Vagina (tissue), 2 donors: ENCODE measurements around the gene LRSAM1. TPM values are rescaled to one million over a fixed set of nuclear protein-coding genes. Genes with fewer than 3 reads are reported as not detected.

Source experiments
- DNase-seq, 2 donors: peaks; one replicate each; pipeline ENCODE4 v3.0.0-alpha.2; 2017; ENCODE audit errors: extremely low spot score in 2 of 2
- H3K27ac ChIP-seq: fragments of 200-600 bp; sonication (generic); one replicate; pipeline ENCODE4 v1.5.1; 2019
- H3K27me3 ChIP-seq: fragments of 200-600 bp; sonication (generic); one replicate; pipeline ENCODE4 v1.5.1; 2019
- H3K36me3 ChIP-seq, 2 donors: fragments of 200-600 bp; sonication (generic); one replicate each; pipeline ENCODE4 v1.5.1; 2017 to 2019
- H3K4me1 ChIP-seq: fragments of 200-600 bp; sonication (generic); one replicate; pipeline ENCODE4 v1.5.1; 2019
- H3K4me3 ChIP-seq, 2 donors: fragments of 200-600 bp; sonication (generic); 1 replicate in 1 of 2; 2 replicates in 1 of 2; pipeline ENCODE4 v1.5.1; 2016 to 2019
- H3K9me3 ChIP-seq: fragments of 200-600 bp; sonication (generic); one replicate; pipeline ENCODE4 v1.5.1; 2019
- POLR2A ChIP-seq, 2 donors: fragments of 450-650 bp; IDR thresholded peaks; one replicate each; pipeline ENCODE4 v1.6.1; 2017; ENCODE audit warnings: antibody characterized with exemption in 2 of 2, mild to moderate bottlenecking in 2 of 2, moderate library complexity in 2 of 2
- POLR2AphosphoS5 ChIP-seq, 2 donors: sonication (generic); formaldehyde crosslinking; IDR thresholded peaks; one replicate each; pipeline ENCODE4 v1.9.0; 2017; ENCODE audit warnings: antibody characterized with exemption in 2 of 2, mild to moderate bottlenecking in 2 of 2, low read depth in 1 of 2; ENCODE audit not compliant: insufficient read depth in 1 of 2
- intact Hi-C: fragments of 100-400 bp; cut with DNase I; formaldehyde crosslinking; loops from one replicate; pipeline ENCODE4 v1.15.1; 2023
- total RNA-seq: library from RNA; depleted of rRNA; stranded (reverse); fragments of >200 nt; gene quantifications from one replicate; pipeline ENCODE4 v1.2.3, GENCODE V29; 2016
- TF ChIP-seq, protein P1 (sequence below), 3 experiments: fragments of 450-650 bp in 2 of 3; fragments of 200-600 bp in 1 of 3; sonication (generic) in 1 of 3; IDR thresholded peaks; one replicate each; pipeline ENCODE4 v1.5.1; 2017 to 2019; ENCODE audit warnings: antibody characterized with exemption in 3 of 3, mild to moderate bottlenecking in 2 of 3, moderate library complexity in 2 of 3

Gene LRSAM1
- total RNA-seq, 1 donor from 2014 or later: 30.0 TPM

DNA sequence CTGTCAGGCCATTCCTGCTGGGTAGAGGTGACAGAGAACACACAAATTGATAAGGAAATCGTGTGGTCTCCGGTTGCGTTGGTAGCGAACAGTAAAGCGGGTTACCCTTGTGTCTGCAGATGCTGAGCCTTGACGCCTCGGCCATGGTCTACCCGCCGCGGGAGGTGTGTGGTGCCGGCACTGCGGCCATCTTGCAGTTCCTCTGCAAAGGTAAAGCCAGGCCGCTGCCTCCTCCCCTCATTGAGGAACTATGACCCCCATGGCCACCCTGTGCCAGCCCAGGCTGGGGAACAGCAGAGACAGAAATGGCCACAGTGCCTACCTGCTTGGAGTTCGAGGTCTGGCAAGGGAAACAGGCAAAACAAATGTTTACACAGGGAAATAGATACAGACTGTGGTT, 16.3 kb downstream of the LRSAM1 start:
- Histone ChIP-seq H3K4me3 (no peak overlapping the region), H3K27me3 (no peaks in the 10 kb centered on the region), H3K4me1 (no peaks in the 10 kb centered on the region), H3K36me3 (peaks cover 0 to 29% of the 10 kb centered on the region in 2 donors), H3K27ac (no peak overlapping the region), H3K9me3 (no peaks in the 10 kb centered on the region)
- intact Hi-C loops: no loop called here
- no peak for TF ChIP-seq POLR2AphosphoS5 (IDR thresholded peaks at IDR 0.05; ENCODE audit: insufficient read depth in 1 of 2, low read depth in 1 of 2)
- TF ChIP-seq POLR2A (IDR thresholded peaks at IDR 0.05): no peak
- TF ChIP-seq, protein P1, sequence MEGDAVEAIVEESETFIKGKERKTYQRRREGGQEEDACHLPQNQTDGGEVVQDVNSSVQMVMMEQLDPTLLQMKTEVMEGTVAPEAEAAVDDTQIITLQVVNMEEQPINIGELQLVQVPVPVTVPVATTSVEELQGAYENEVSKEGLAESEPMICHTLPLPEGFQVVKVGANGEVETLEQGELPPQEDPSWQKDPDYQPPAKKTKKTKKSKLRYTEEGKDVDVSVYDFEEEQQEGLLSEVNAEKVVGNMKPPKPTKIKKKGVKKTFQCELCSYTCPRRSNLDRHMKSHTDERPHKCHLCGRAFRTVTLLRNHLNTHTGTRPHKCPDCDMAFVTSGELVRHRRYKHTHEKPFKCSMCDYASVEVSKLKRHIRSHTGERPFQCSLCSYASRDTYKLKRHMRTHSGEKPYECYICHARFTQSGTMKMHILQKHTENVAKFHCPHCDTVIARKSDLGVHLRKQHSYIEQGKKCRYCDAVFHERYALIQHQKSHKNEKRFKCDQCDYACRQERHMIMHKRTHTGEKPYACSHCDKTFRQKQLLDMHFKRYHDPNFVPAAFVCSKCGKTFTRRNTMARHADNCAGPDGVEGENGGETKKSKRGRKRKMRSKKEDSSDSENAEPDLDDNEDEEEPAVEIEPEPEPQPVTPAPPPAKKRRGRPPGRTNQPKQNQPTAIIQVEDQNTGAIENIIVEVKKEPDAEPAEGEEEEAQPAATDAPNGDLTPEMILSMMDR (IDR thresholded peaks at IDR 0.05): no peak
- DNase-seq: no peak

- TF ChIP-seq POLR2AphosphoS5 (IDR thresholded peaks at IDR 0.05; ENCODE audit: insufficient read depth in 1 of 2, low read depth in 1 of 2) (no peak), POLR2A (IDR thresholded peaks at IDR 0.05) (no peak)
- TF ChIP-seq, protein P1 (IDR thresholded peaks at IDR 0.05): no peak
- peaks cover 0 to 31% of the 10 kb centered on the region in 2 donors for H3K36me3 ChIP-seq
- intact Hi-C loops: no loop called here
These were observed 19.4 kb downstream of the LRSAM1 start for GRCh38 chr9:127470662-127471061.

GRCh38 chr9:127473501-127473900, 22.2 kb downstream of the LRSAM1 start:
- Histone ChIP-seq H3K27me3 (no peaks in the 10 kb centered on the region), H3K36me3 (peaks cover 0 to 20% of the 10 kb centered on the region in 2 donors), H3K4me3 (no peak overlapping the region), H3K27ac (no peak overlapping the region), H3K9me3 (no peaks in the 10 kb centered on the region), H3K4me1 (no peaks in the 10 kb centered on the region)
- TF ChIP-seq, protein P1 (IDR thresholded peaks at IDR 0.05): no peak
- no peak for TF ChIP-seq POLR2AphosphoS5 (IDR thresholded peaks at IDR 0.05; ENCODE audit: insufficient read depth in 1 of 2, low read depth in 1 of 2)
- TF ChIP-seq POLR2A (IDR thresholded peaks at IDR 0.05): no peak
- DNase-seq: no peak
- intact Hi-C loops: no loop called here

More at GRCh38 chr9:127470662-127471061, 19.4 kb downstream of the LRSAM1 start:
- H3K4me3 ChIP-seq: no peak overlapping the region
- H3K9me3 ChIP-seq: no peaks in the 10 kb centered on the region
- no peak for DNase-seq
- no peaks in the 10 kb centered on the region for H3K27me3 ChIP-seq
- H3K4me1 ChIP-seq: no peaks in the 10 kb centered on the region
- no peak overlapping the region for H3K27ac ChIP-seq

- no peak for DNase-seq
- H3K36me3 ChIP-seq: peaks cover 0 to 24% of the 10 kb centered on the region in 2 donors
- no peak for TF ChIP-seq POLR2A (IDR thresholded peaks at IDR 0.05)
- no peak for TF ChIP-seq POLR2AphosphoS5 (IDR thresholded peaks at IDR 0.05; ENCODE audit: insufficient read depth in 1 of 2, low read depth in 1 of 2)
- TF ChIP-seq, protein P1 (IDR thresholded peaks at IDR 0.05): no peak
These were observed 22.6 kb downstream of the LRSAM1 start for GRCh38 chr9:127473932-127474331.

GRCh38 chr9:127474592-127474991, 23.3 kb downstream of the LRSAM1 start:
- Histone ChIP-seq H3K27me3 (no peaks in the 10 kb centered on the region), H3K9me3 (no peaks in the 10 kb centered on the region), H3K36me3 (peaks cover 0 to 31% of the 10 kb centered on the region in 2 donors), H3K4me1 (no peaks in the 10 kb centered on the region), H3K4me3 (no peak overlapping the region), H3K27ac (no peak overlapping the region)
- intact Hi-C loops: no loop called here
- no peak for TF ChIP-seq POLR2A (IDR thresholded peaks at IDR 0.05)
- TF ChIP-seq, protein P1 (IDR thresholded peaks at IDR 0.05): no peak
- TF ChIP-seq POLR2AphosphoS5 (IDR thresholded peaks at IDR 0.05; ENCODE audit: insufficient read depth in 1 of 2, low read depth in 1 of 2): no peak
- no peak for DNase-seq

More at GRCh38 chr9:127473932-127474331, 22.6 kb downstream of the LRSAM1 start:
- H3K4me3 ChIP-seq: no peak overlapping the region
- H3K4me1 ChIP-seq: no peaks in the 10 kb centered on the region
- intact Hi-C loops: no loop called here
- H3K27me3 ChIP-seq: no peaks in the 10 kb centered on the region
- no peaks in the 10 kb centered on the region for H3K9me3 ChIP-seq
- no peak overlapping the region for H3K27ac ChIP-seq
